Suppressor macrophage (primary cell): ENCODE data around the gene BLOC1S1.

Experiments
- DNase-seq, 4 experiments: peaks; one replicate each; pipeline ENCODE4 v3.0.0-alpha.2; 2020 to 2022
- total RNA-seq, 17 experiments: gene quantifications; one replicate each; lab custom pipeline; 2026; ENCODE audit warnings: mixed read lengths in 6 of 17, inconsistent platforms in 3 of 17; lab: John Stamatoyannopoulos, UW

The BLOC1S1 gene
- 8.4 to 21.9 (median 15.2) reads per million in 17 experiments for total RNA-seq

- peak; percentile 72 to 89 (median 83) for DNase-seq
Measured at GRCh38 chr12:55715833-55716581, at the start of gene BLOC1S1. Gene BLOC1S1 (plus strand): TSS chr12:55716046. CDS start chr12:55716052, 6 bp downstream.

- DNase-seq, result no peak
Measured at GRCh38 chr12:55666508-55666907, 49.3 kb upstream of the BLOC1S1 start.

GRCh38 chr12:55670276-55670675, 45.6 kb upstream of the BLOC1S1 start:
- DNase-seq, result no peak

GRCh38 chr12:55671746-55672145, 44.1 kb upstream of the BLOC1S1 start:
- DNase-seq, result no peak

GRCh38 chr12:55673638-55674037, 42.2 kb upstream of the BLOC1S1 start:
- DNase-seq, result peak; percentile 39 to 81 (median 68)

- DNase-seq, result peak; percentile 42 to 71 (median 64)
Measured at GRCh38 chr12:55675666-55676065, 40.2 kb upstream of the BLOC1S1 start.

GRCh38 chr12:55676707-55677106, 39.1 kb upstream of the BLOC1S1 start:
- DNase-seq, result peak; percentile 59 to 92 (median 80)

GRCh38 chr12:55679691-55680090, 36.2 kb upstream of the BLOC1S1 start:
- no peak for DNase-seq

GRCh38 chr12:55681142-55682077, 34.4 kb upstream of the BLOC1S1 start:
- DNase-seq, result peak; percentile 54 to 74 (median 70)

- DNase-seq, result no peak
Measured at GRCh38 chr12:55682087-55682796, 33.6 kb upstream of the BLOC1S1 start.

- DNase-seq, result no peak
Measured at GRCh38 chr12:55683676-55684075, 32.2 kb upstream of the BLOC1S1 start.

GRCh38 chr12:55684761-55685370, 31.0 kb upstream of the BLOC1S1 start:
- no peak for DNase-seq

- DNase-seq, result no peak
Measured at GRCh38 chr12:55685671-55686070, 30.2 kb upstream of the BLOC1S1 start.

GRCh38 chr12:55686366-55687010, 29.4 kb upstream of the BLOC1S1 start:
- DNase-seq, result no peak

- DNase-seq, result peak in 3 of 4 experiments; percentile 35 to 47 (median 39)
Measured at GRCh38 chr12:55687746-55688145, 28.1 kb upstream of the BLOC1S1 start.

GRCh38 chr12:55688716-55689655, 26.9 kb upstream of the BLOC1S1 start:
- DNase-seq, result no peak

- DNase-seq, result no peak
Measured at GRCh38 chr12:55692631-55693322, 23.1 kb upstream of the BLOC1S1 start.

GRCh38 chr12:55693323-55694187, 22.3 kb upstream of the BLOC1S1 start:
- DNase-seq, result no peak

- no peak for DNase-seq
Measured at GRCh38 chr12:55694188-55694515, 21.7 kb upstream of the BLOC1S1 start.
